Measurements from ENCODE around the gene ERG.

Gene ERG

GRCh38 chr21:38377165-38378088, 120.8 kb downstream of the ERG start:
- DNase-seq (ENCODE audit: low read depth) = no peak
- no peak for TF ChIP-seq CTCF (IDR thresholded peaks at IDR 0.05; ENCODE audit: low read length, missing control alignments)

GRCh38 chr21:38376693-38377092, 121.6 kb downstream of the ERG start:
- DNase-seq (ENCODE audit: low read depth) = no peak
- no peak for TF ChIP-seq CTCF (IDR thresholded peaks at IDR 0.05; ENCODE audit: low read length, missing control alignments)
- H3K4me3 ChIP-seq (replicated peaks; ENCODE audit: low read depth, low read length) = no peak overlapping the region

More at GRCh38 chr21:38377165-38378088, 120.8 kb downstream of the ERG start:
- no peak overlapping the region for H3K4me3 ChIP-seq (replicated peaks; ENCODE audit: low read depth, low read length)

- no peak overlapping the region for H3K4me3 ChIP-seq (replicated peaks; ENCODE audit: low read depth, low read length)
- DNase-seq (ENCODE audit: low read depth) = no peak
- TF ChIP-seq CTCF (IDR thresholded peaks at IDR 0.05; ENCODE audit: low read length, missing control alignments) = no peak
These were observed 122.0 kb downstream of the ERG start for GRCh38 chr21:38376235-38376634.

GRCh38 chr21:38367646-38368045, 130.6 kb downstream of the ERG start:
- no peak for TF ChIP-seq CTCF (IDR thresholded peaks at IDR 0.05; ENCODE audit: low read length, missing control alignments)
- peak; percentile 17 for DNase-seq (ENCODE audit: low read depth)
- H3K4me3 ChIP-seq (replicated peaks; ENCODE audit: low read depth, low read length) = no peak overlapping the region

GRCh38 chr21:38365521-38365920, 132.8 kb downstream of the ERG start:
- no peak for TF ChIP-seq CTCF (IDR thresholded peaks at IDR 0.05; ENCODE audit: low read length, missing control alignments)
- no peak for DNase-seq (ENCODE audit: low read depth)
- H3K4me3 ChIP-seq (replicated peaks; ENCODE audit: low read depth, low read length) = no peak overlapping the region

- no peak overlapping the region for H3K4me3 ChIP-seq (replicated peaks; ENCODE audit: low read depth, low read length)
- DNase-seq (ENCODE audit: low read depth) = no peak
These were observed 134.6 kb downstream of the ERG start for GRCh38 chr21:38363693-38364092.

More at GRCh38 chr21:38363693-38364092, 134.6 kb downstream of the ERG start:
- TF ChIP-seq CTCF (IDR thresholded peaks at IDR 0.05; ENCODE audit: low read length, missing control alignments) = no peak
